Neural progenitor cell (in vitro differentiated cells): ENCODE measurements around the gene ADM5. TPM values are rescaled to one million over a fixed set of nuclear protein-coding genes. Genes with fewer than 3 reads are reported as not detected.

ENCODE experiments used
- DNase-seq: peaks from one replicate; pipeline ENCODE4 v3.0.0-alpha.2; 2016; ENCODE audit warnings: low spot score
- H2AFZ ChIP-seq: fragments of 200-600 bp; sonication (generic); replicated peaks from 2 replicates; pipeline ENCODE4 v1.6.1; 2016; ENCODE audit warnings: antibody characterized with exemption
- H3F3A ChIP-seq: fragments of 200-600 bp; sonication (generic); 2 replicates; pipeline ENCODE4 v1.6.1; 2016; ENCODE audit warnings: antibody characterized with exemption, low read depth
- H3K27ac ChIP-seq: fragments of 200-600 bp; sonication (generic); 2 replicates; pipeline ENCODE4 v1.5.1; 2016; ENCODE audit warnings: mild to moderate bottlenecking
- H3K27me3 ChIP-seq: fragments of 200-600 bp; sonication (generic); 2 replicates; pipeline ENCODE4 v1.6.1; 2016; ENCODE audit warnings: mild to moderate bottlenecking, moderate library complexity
- H3K36me3 ChIP-seq: fragments of 200-600 bp; sonication (generic); 2 replicates; pipeline ENCODE4 v1.5.1; 2016
- H3K4me1 ChIP-seq: fragments of 200-600 bp; sonication (generic); 2 replicates; pipeline ENCODE4 v1.6.1; 2016; ENCODE audit warnings: mixed run types
- H3K4me2 ChIP-seq: fragments of 200-600 bp; sonication (generic); 2 replicates; pipeline ENCODE4 v1.6.1; 2016
- H3K4me3 ChIP-seq: fragments of 200-600 bp; sonication (generic); 2 replicates; pipeline ENCODE4 v1.5.1; 2016
- H3K79me2 ChIP-seq: fragments of 200-600 bp; sonication (generic); 2 replicates; pipeline ENCODE4 v1.6.1; 2016; ENCODE audit warnings: low read depth
- H3K9ac ChIP-seq: fragments of 200-600 bp; sonication (generic); 2 replicates; pipeline ENCODE4 v1.6.1; 2016
- H3K9me3 ChIP-seq: fragments of 200-600 bp; sonication (generic); 2 replicates; pipeline ENCODE4 v1.5.1; 2016; ENCODE audit warnings: low read depth
- H4K20me1 ChIP-seq: fragments of 200-600 bp; sonication (generic); 2 replicates; pipeline ENCODE4 v1.6.1; 2016; ENCODE audit warnings: low read depth
- H3K27ac Mint-ChIP-seq: 3 replicates; pipeline ENCODE4 v1.8.0; 2021; ENCODE audit warnings: mixed read lengths
- H3K27me3 Mint-ChIP-seq: 2 replicates; pipeline ENCODE4 v1.8.0; 2022; ENCODE audit warnings: low read depth, mild to moderate bottlenecking, inconsistent platforms, moderate library complexity, mixed read lengths; ENCODE audit not compliant: insufficient read depth
- H3K36me3 Mint-ChIP-seq: 3 replicates; pipeline ENCODE4 v1.8.0; 2021; ENCODE audit warnings: mixed read lengths
- H3K4me1 Mint-ChIP-seq: 3 replicates; pipeline ENCODE4 v1.8.0; 2021; ENCODE audit warnings: mixed read lengths
- H3K4me3 Mint-ChIP-seq: 3 replicates; pipeline ENCODE4 v1.8.0; 2021; ENCODE audit warnings: mild to moderate bottlenecking, moderate library complexity, mixed read lengths
- H3K9me3 Mint-ChIP-seq: 3 replicates; pipeline ENCODE4 v1.8.0; 2020; ENCODE audit warnings: mixed read lengths
- EZH2 ChIP-seq: fragments of 200-600 bp; sonication (generic); IDR thresholded peaks from 2 replicates; pipeline ENCODE4 v1.6.1; 2017; ENCODE audit warnings: antibody characterized with exemption, mild to moderate bottlenecking, moderate library complexity
- EZH2phosphoT487 ChIP-seq: fragments of 200-600 bp; sonication (generic); IDR thresholded peaks from 2 replicates; pipeline ENCODE4 v1.6.1; 2017; ENCODE audit warnings: antibody characterized with exemption
- total RNA-seq: library from RNA; depleted of rRNA; stranded (reverse); fragments of >200 nt; gene quantifications from 2 replicates; pipeline ENCODE4 v1.2.3, GENCODE V29; 2015; ENCODE audit warnings: low replicate concordance
- TF ChIP-seq, protein P1 (sequence below): fragments of 200-600 bp; sonication (generic); IDR thresholded peaks from 2 replicates; pipeline ENCODE4 v1.5.1; 2017; ENCODE audit warnings: antibody characterized with exemption, mild to moderate bottlenecking

ADM5 gene
- total RNA-seq, 1 donor from 2014 or later: 6.0 TPM

DNA sequence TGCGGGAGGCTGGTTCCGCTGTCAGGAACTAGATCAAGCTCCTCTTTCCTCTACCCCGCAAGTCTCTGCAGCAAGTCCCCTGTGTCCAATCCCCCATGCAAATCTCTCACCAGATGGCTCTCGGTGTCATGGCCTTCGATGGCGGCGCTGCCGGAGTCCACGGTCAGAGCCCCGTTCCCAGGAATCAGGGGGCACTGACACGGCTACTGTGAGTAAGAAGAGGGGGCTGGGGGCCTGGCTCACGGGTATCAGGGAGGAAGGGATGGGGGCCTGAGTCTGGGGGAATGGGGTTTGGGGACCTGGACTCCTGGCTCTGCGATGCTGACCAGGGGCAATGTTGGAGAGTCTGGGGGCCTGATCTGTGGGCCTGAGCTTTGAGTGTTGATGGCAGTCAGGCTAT is 43.4 kb upstream of the ADM5 start:
- no peak overlapping the region for H3K27ac Mint-ChIP-seq
- TF ChIP-seq EZH2: no peak
- TF ChIP-seq, protein P1, sequence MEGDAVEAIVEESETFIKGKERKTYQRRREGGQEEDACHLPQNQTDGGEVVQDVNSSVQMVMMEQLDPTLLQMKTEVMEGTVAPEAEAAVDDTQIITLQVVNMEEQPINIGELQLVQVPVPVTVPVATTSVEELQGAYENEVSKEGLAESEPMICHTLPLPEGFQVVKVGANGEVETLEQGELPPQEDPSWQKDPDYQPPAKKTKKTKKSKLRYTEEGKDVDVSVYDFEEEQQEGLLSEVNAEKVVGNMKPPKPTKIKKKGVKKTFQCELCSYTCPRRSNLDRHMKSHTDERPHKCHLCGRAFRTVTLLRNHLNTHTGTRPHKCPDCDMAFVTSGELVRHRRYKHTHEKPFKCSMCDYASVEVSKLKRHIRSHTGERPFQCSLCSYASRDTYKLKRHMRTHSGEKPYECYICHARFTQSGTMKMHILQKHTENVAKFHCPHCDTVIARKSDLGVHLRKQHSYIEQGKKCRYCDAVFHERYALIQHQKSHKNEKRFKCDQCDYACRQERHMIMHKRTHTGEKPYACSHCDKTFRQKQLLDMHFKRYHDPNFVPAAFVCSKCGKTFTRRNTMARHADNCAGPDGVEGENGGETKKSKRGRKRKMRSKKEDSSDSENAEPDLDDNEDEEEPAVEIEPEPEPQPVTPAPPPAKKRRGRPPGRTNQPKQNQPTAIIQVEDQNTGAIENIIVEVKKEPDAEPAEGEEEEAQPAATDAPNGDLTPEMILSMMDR: no peak
- TF ChIP-seq EZH2phosphoT487: no peak
- H3K4me3 ChIP-seq: no peak overlapping the region
- peaks cover 5% of the 10 kb centered on the region for H3K27me3 Mint-ChIP-seq
- DNase-seq: no peak
- H3K27ac ChIP-seq: no peak overlapping the region
- peaks cover 19% of the 10 kb centered on the region for H3K4me1 ChIP-seq
- H3K9me3 Mint-ChIP-seq: no peaks in the 10 kb centered on the region
- no peaks in the 10 kb centered on the region for H3K27me3 ChIP-seq
- no peak overlapping the region for H2AFZ ChIP-seq
- no peak overlapping the region for H3K9ac ChIP-seq
- H3K4me2 ChIP-seq: no peak overlapping the region
- no peak overlapping the region for H3K4me3 Mint-ChIP-seq
- peaks cover 16% of the 10 kb centered on the region for H3F3A ChIP-seq
- peaks cover 48% of the 10 kb centered on the region for H3K79me2 ChIP-seq
- peaks cover 51% of the 10 kb centered on the region for H4K20me1 ChIP-seq
- H3K4me1 Mint-ChIP-seq: peaks cover 28% of the 10 kb centered on the region
- no peaks in the 10 kb centered on the region for H3K36me3 ChIP-seq
- peaks cover 28% of the 10 kb centered on the region for H3K36me3 Mint-ChIP-seq
- no peaks in the 10 kb centered on the region for H3K9me3 ChIP-seq

DNA sequence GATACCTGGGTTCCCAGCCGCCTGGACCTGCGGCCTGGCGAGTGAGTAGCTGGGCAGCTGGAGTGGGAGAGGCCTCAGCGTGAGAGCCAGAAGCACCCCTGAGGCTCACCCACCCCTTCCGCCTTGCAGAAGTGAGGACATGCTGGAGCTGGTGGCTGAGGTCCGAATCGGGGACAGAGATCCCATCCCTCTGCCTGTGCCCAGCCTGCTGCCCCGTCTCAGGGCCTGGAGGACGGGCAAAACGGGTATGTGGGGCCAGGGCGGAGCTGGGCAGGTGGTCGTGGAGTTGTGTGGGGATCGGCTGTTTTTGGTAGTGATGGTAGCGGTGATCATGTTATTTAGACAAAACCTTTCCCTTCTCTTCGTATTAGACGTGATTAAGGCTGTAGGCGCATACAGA is 42.8 kb upstream of the ADM5 start:
- Mint-ChIP-seq H3K27me3 (peaks cover 5% of the 10 kb centered on the region), H3K4me1 (peaks cover 26% of the 10 kb centered on the region), H3K9me3 (no peaks in the 10 kb centered on the region), H3K27ac (no peak overlapping the region), H3K36me3 (peaks cover 28% of the 10 kb centered on the region), H3K4me3 (peak overlapping the region; percentile 61)
- H3K4me3 ChIP-seq: no peak overlapping the region
- H3F3A ChIP-seq: peaks cover 10% of the 10 kb centered on the region
- H3K27me3 ChIP-seq: no peaks in the 10 kb centered on the region
- peaks cover 48% of the 10 kb centered on the region for H3K79me2 ChIP-seq
- peaks cover 14% of the 10 kb centered on the region for H3K4me1 ChIP-seq
- H3K27ac ChIP-seq: no peak overlapping the region
- no peaks in the 10 kb centered on the region for H3K36me3 ChIP-seq
- TF ChIP-seq EZH2phosphoT487 (no peak), EZH2 (no peak)
- TF ChIP-seq, protein P1: no peak
- H4K20me1 ChIP-seq: peaks cover 51% of the 10 kb centered on the region
- H2AFZ ChIP-seq: no peak overlapping the region
- no peaks in the 10 kb centered on the region for H3K9me3 ChIP-seq
- H3K4me2 ChIP-seq: no peak overlapping the region
- H3K9ac ChIP-seq: no peak overlapping the region
- DNase-seq: no peak

DNA sequence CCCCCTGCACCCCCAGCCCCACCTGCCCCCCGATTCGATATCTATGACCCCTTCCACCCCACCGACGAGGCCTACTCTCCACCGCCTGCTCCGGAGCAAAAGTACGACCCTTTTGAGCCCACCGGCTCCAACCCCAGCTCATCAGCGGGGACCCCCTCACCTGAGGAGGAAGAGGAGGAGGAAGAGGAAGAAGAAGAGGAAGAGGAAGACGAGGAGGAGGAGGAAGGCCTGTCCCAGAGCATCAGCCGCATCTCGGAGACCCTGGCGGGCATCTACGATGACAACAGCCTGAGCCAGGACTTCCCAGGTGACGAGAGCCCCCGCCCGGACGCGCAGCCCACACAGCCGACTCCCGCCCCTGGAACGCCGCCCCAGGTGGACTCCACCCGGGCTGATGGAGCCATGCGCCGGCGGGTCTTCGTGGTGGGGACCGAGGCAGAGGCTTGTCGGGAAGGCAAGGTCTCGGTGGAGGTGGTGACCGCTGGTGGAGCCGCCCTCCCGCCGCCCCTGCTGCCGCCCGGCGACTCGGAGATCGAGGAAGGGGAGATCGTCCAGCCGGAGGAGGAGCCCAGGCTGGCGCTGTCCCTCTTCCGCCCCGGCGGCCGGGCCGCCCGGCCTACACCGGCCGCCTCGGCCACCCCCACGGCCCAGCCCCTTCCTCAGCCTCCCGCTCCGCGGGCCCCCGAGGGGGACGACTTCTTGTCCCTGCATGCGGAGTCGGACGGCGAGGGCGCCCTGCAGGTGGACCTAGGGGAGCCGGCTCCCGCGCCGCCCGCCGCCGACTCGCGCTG is 38.2 kb upstream of the ADM5 start:
- Mint-ChIP-seq H3K4me3 (no peak overlapping the region), H3K4me1 (peaks cover 2% of the 10 kb centered on the region), H3K27ac (no peak overlapping the region), H3K27me3 (peaks cover 3% of the 10 kb centered on the region), H3K36me3 (peaks cover 25% of the 10 kb centered on the region), H3K9me3 (no peaks in the 10 kb centered on the region)
- H4K20me1 ChIP-seq: peaks cover 41% of the 10 kb centered on the region
- H3K4me1 ChIP-seq: no peaks in the 10 kb centered on the region
- peaks cover 8% of the 10 kb centered on the region for H3K79me2 ChIP-seq
- TF ChIP-seq, protein P1: no peak
- TF ChIP-seq EZH2phosphoT487 (no peak), EZH2 (no peak)
- H3K9me3 ChIP-seq: no peaks in the 10 kb centered on the region
- H3K4me3 ChIP-seq: no peak overlapping the region
- peaks cover under 1% of the 10 kb centered on the region for H3F3A ChIP-seq
- no peaks in the 10 kb centered on the region for H3K36me3 ChIP-seq
- H2AFZ ChIP-seq: no peak overlapping the region
- H3K9ac ChIP-seq: no peak overlapping the region
- DNase-seq: no peak
- no peak overlapping the region for H3K4me2 ChIP-seq
- no peaks in the 10 kb centered on the region for H3K27me3 ChIP-seq
- no peak overlapping the region for H3K27ac ChIP-seq
